ENCODE measurements around the gene ZNF394. TPM values are rescaled to one million over a fixed set of nuclear protein-coding genes. Genes with fewer than 3 reads are reported as not detected.
A peak's percentile ranks its signal among the peaks of the same experiment; 100 is the strongest.

The ZNF394 gene
- total RNA-seq, 2 experiments from 2014 or later: 24.8 to 26.3 TPM

GRCh38 chr7:99497766-99498545 is 2.1 kb downstream of the ZNF394 start:
- no peak for DNase-seq
- POLR2A ChIA-PET: interaction anchor here (0.5 to 1.1 kb wide), 5 partner anchors 24 to 1191 kb away, joined by 3 to 5 read pairs (median 3); partner anchors contain the start of gene LAMTOR4
- Mint-ChIP-seq H3K36me3 (ENCODE audit: low read depth) (peaks cover 60% of the 10 kb centered on the region), H3K9me3 (ENCODE audit: low read depth) (peaks cover 18% of the 10 kb centered on the region), H3K27ac (peak overlapping the region; percentile 77), H3K4me3 (peak overlapping the region; percentile 97), H3K27me3 (no peaks in the 10 kb centered on the region), H3K4me1 (peaks cover 23% of the 10 kb centered on the region)
- intact Hi-C loops (cut with DNase I, micrococcal nuclease): no loop called here
- CTCF ChIA-PET: interaction anchor here (0.6 to 0.9 kb wide), 4 partner anchors 21 to 91 kb away, joined by 3 read pairs; no protein-coding TSS in a partner anchor
- ATAC-seq: no peak

- Mint-ChIP-seq H3K27ac (no peak overlapping the region), H3K4me3 (no peak overlapping the region)
Measured at GRCh38 chr7:99493823-99494222, 6.3 kb downstream of the ZNF394 start.

GRCh38 chr7:99490878-99491277 is 9.2 kb downstream of the ZNF394 start:
- Mint-ChIP-seq H3K36me3 (ENCODE audit: low read depth) (peaks cover 60% of the 10 kb centered on the region), H3K27ac (no peak overlapping the region), H3K4me3 (no peak overlapping the region), H3K27me3 (no peaks in the 10 kb centered on the region), H3K9me3 (ENCODE audit: low read depth) (peaks cover 15% of the 10 kb centered on the region), H3K4me1 (no peaks in the 10 kb centered on the region)
- CTCF ChIA-PET: no interaction called here
- POLR2A ChIA-PET: no interaction called here
- ATAC-seq (no peak), DNase-seq (no peak)
- intact Hi-C loops (cut with DNase I, micrococcal nuclease): no loop called here

More at GRCh38 chr7:99493823-99494222, 6.3 kb downstream of the ZNF394 start:
- ATAC-seq (no peak), DNase-seq (no peak)
- Mint-ChIP-seq H3K9me3 (ENCODE audit: low read depth) (peaks cover 17% of the 10 kb centered on the region), H3K27me3 (no peaks in the 10 kb centered on the region), H3K36me3 (ENCODE audit: low read depth) (peaks cover 68% of the 10 kb centered on the region), H3K4me1 (peaks cover 12% of the 10 kb centered on the region)
- POLR2A ChIA-PET: no interaction called here
- CTCF ChIA-PET: no interaction called here
- intact Hi-C loops (cut with DNase I, micrococcal nuclease): no loop called here

- intact Hi-C loops (cut with DNase I, micrococcal nuclease): no loop called here
- Mint-ChIP-seq H3K27me3 (no peaks in the 10 kb centered on the region), H3K27ac (no peak overlapping the region), H3K36me3 (ENCODE audit: low read depth) (peaks cover 52% of the 10 kb centered on the region), H3K4me1 (no peaks in the 10 kb centered on the region), H3K9me3 (ENCODE audit: low read depth) (peaks cover 13% of the 10 kb centered on the region), H3K4me3 (no peak overlapping the region)
- ATAC-seq (no peak), DNase-seq (no peak)
- CTCF ChIA-PET: interaction anchor here (0.7 kb wide), 1 partner anchor 11 kb away, joined by 3 read pairs; no protein-coding TSS in a partner anchor
- POLR2A ChIA-PET: no interaction called here
Measured at GRCh38 chr7:99489235-99489634, 10.8 kb downstream of the ZNF394 start.

GRCh38 chr7:99485094-99485493 is 15.0 kb downstream of the ZNF394 start:
- ATAC-seq (no peak), DNase-seq (no peak)
- Mint-ChIP-seq H3K27ac (peak overlapping the region; percentile 7), H3K27me3 (no peaks in the 10 kb centered on the region), H3K36me3 (ENCODE audit: low read depth) (peaks cover 36% of the 10 kb centered on the region), H3K4me1 (no peaks in the 10 kb centered on the region), H3K4me3 (no peak overlapping the region), H3K9me3 (ENCODE audit: low read depth) (no peaks in the 10 kb centered on the region)
- intact Hi-C loops (cut with DNase I, micrococcal nuclease): no loop called here
- ChIA-PET POLR2A (interaction anchor here (0.6 kb wide), 1 partner anchor 84 kb away, joined by 3 read pairs; no protein-coding TSS in a partner anchor), CTCF (interaction anchor here (0.8 kb wide), 1 partner anchor 51 kb away, joined by 3 read pairs; no protein-coding TSS in a partner anchor)

- Mint-ChIP-seq H3K27me3 (no peaks in the 10 kb centered on the region), H3K27ac (peak overlapping the region; percentile 42)
- intact Hi-C loops (cut with DNase I, micrococcal nuclease): no loop called here
Measured at GRCh38 chr7:99478464-99479440, 21.3 kb downstream of the ZNF394 start.

GRCh38 chr7:99476107-99476506 is 24.0 kb downstream of the ZNF394 start:
- ATAC-seq (no peak), DNase-seq (no peak)
- no peaks in the 10 kb centered on the region for H3K9me3 Mint-ChIP-seq (ENCODE audit: low read depth)
- H3K36me3 Mint-ChIP-seq (ENCODE audit: low read depth): peaks cover 25% of the 10 kb centered on the region
- peaks cover 40% of the 10 kb centered on the region for H3K4me1 Mint-ChIP-seq
- POLR2A ChIA-PET: interaction anchor here (0.5 kb wide), 1 partner anchor 1300 kb away, joined by 3 read pairs; no protein-coding TSS in a partner anchor
- H3K4me3 Mint-ChIP-seq: no peak overlapping the region
- intact Hi-C loops (cut with DNase I, micrococcal nuclease): no loop called here
- H3K27ac Mint-ChIP-seq: no peak overlapping the region
- CTCF ChIA-PET: interaction anchor here (0.6 kb wide), 1 partner anchor 127 kb away, joined by 4 read pairs; no protein-coding TSS in a partner anchor
- H3K27me3 Mint-ChIP-seq: no peaks in the 10 kb centered on the region

More at GRCh38 chr7:99478464-99479440, 21.3 kb downstream of the ZNF394 start:
- no peak for DNase-seq
- no peaks in the 10 kb centered on the region for H3K9me3 Mint-ChIP-seq (ENCODE audit: low read depth)
- POLR2A ChIA-PET: no interaction called here
- CTCF ChIA-PET: interaction anchor here (1.1 kb wide), 1 partner anchor 19 kb away, joined by 3 read pairs; no protein-coding TSS in a partner anchor
- peaks cover 27% of the 10 kb centered on the region for H3K36me3 Mint-ChIP-seq (ENCODE audit: low read depth)
- H3K4me3 Mint-ChIP-seq: no peak overlapping the region
- no peak for ATAC-seq
- peaks cover 33% of the 10 kb centered on the region for H3K4me1 Mint-ChIP-seq

GRCh38 chr7:99473315-99473596 is 26.8 kb downstream of the ZNF394 start:
- Mint-ChIP-seq H3K27me3 (no peaks in the 10 kb centered on the region), H3K4me3 (peak overlapping the region; percentile 91), H3K4me1 (peaks cover 33% of the 10 kb centered on the region), H3K36me3 (ENCODE audit: low read depth) (peaks cover 16% of the 10 kb centered on the region), H3K27ac (peak overlapping the region; percentile 96), H3K9me3 (ENCODE audit: low read depth) (no peaks in the 10 kb centered on the region)
- intact Hi-C loops (cut with DNase I, micrococcal nuclease): loop anchor here (2.0 kb wide), 2 partner anchors 34 to 86 kb away; partner anchors contain the start of genes CPSF4 (in 1 of the 2), PTCD1 (in 1 of the 2) and ZNF655 (in 1 of the 2)
- DNase-seq (peak; percentile 31), ATAC-seq (peak; percentile 8)
- POLR2A ChIA-PET: interaction anchor here (0.7 to 1.6 kb wide), 3 partner anchors 25 to 32 kb away, joined by 3 to 8 read pairs (median 4); partner anchors contain the start of gene ZKSCAN5
- CTCF ChIA-PET: interaction anchor here (0.5 to 0.7 kb wide), 4 partner anchors 13 to 971 kb away, joined by 3 read pairs; partner anchors contain the start of gene ZKSCAN5

GRCh38 chr7:99472561-99473314 is 27.3 kb downstream of the ZNF394 start, which contains the start of gene ZNF789:
Gene ZNF789 (plus strand): TSS chr7:99472890. CDS start chr7:99476457, 3,567 bp downstream.
- no peaks in the 10 kb centered on the region for H3K9me3 Mint-ChIP-seq (ENCODE audit: low read depth)
- ChIA-PET CTCF (interaction anchor here (0.5 to 0.6 kb wide), 2 partner anchors 32 to 972 kb away, joined by 3 read pairs; partner anchors contain the start of gene ZKSCAN5), POLR2A (interaction anchor here (0.7 to 1.6 kb wide), 4 partner anchors 25 to 32 kb away, joined by 3 to 8 read pairs (median 6); partner anchors contain the start of gene ZKSCAN5)

GRCh38 chr7:99469381-99470065 is 30.6 kb downstream of the ZNF394 start:
- intact Hi-C loops (cut with DNase I, micrococcal nuclease): loop anchor here in 1 of 2 experiments (5.0 kb wide), 1 partner anchor 62 kb away; the partner anchor contains the start of genes BUD31 and PDAP1
- Mint-ChIP-seq H3K27ac (no peak overlapping the region), H3K4me3 (no peak overlapping the region), H3K9me3 (ENCODE audit: low read depth) (no peaks in the 10 kb centered on the region), H3K36me3 (ENCODE audit: low read depth) (peaks cover 16% of the 10 kb centered on the region), H3K4me1 (peaks cover 26% of the 10 kb centered on the region), H3K27me3 (no peaks in the 10 kb centered on the region)
- ATAC-seq (no peak), DNase-seq (no peak)
- POLR2A ChIA-PET: interaction anchor here (0.6 kb wide), 1 partner anchor 35 kb away, joined by 3 read pairs; no protein-coding TSS in a partner anchor
- CTCF ChIA-PET: no interaction called here

More at GRCh38 chr7:99472561-99473314, 27.3 kb downstream of the ZNF394 start, which contains the start of gene ZNF789:
- peak; percentile 97 for ATAC-seq
- H3K4me1 Mint-ChIP-seq: peaks cover 29% of the 10 kb centered on the region
- DNase-seq: peak; percentile 99
- H3K27ac Mint-ChIP-seq: peak within 1 kb of the TSS; percentile 96
- H3K27me3 Mint-ChIP-seq: no peaks in the 10 kb centered on the region
- H3K36me3 Mint-ChIP-seq (ENCODE audit: low read depth): peaks cover 16% of the 10 kb centered on the region
- peak within 1 kb of the TSS; percentile 91 for H3K4me3 Mint-ChIP-seq
- intact Hi-C loops (cut with DNase I, micrococcal nuclease): loop anchor here (1.0 to 2.0 kb wide), 10 partner anchors 28 to 144 kb away; partner anchors contain the start of genes ZNF394 (in 2 of the 2), ZNF655 (in 2 of the 2), BUD31 (in 1 of the 2) and CPSF4 (in 1 of the 2)
